Endothelial cell of hepatic sinusoid (primary cell): ENCODE results near the gene DNAH14.
"Not testable (repeated sequence)": the region's sequence is repeated elsewhere in the genome, so short reads cannot be mapped to it uniquely, and the experiment has no call there.

Experiments used
- in situ Hi-C: cut with HindIII; loops from 2 replicates; pipeline ENCODE4 v1.10.0; 2017; ENCODE audit warnings: low sequenced_read_pairs

The DNAH14 gene

GRCh38 chr1:225143001-225143400, 213.5 kb downstream of the DNAH14 start:
- in situ Hi-C loops: no loop called here

GRCh38 chr1:225146478-225146877, 217.0 kb downstream of the DNAH14 start:
- in situ Hi-C loops: no loop called here

GRCh38 chr1:225147791-225148190, 218.3 kb downstream of the DNAH14 start:
- in situ Hi-C loops: not testable (repeated sequence)

GRCh38 chr1:225152061-225152460, 222.6 kb downstream of the DNAH14 start:
- in situ Hi-C loops: no loop called here

GRCh38 chr1:225155555-225155954, 226.1 kb downstream of the DNAH14 start:
- in situ Hi-C loops: no loop called here

- in situ Hi-C loops: no loop called here
Observed at GRCh38 chr1:225156254-225156653, 226.8 kb downstream of the DNAH14 start.

GRCh38 chr1:225158291-225158690, 228.8 kb downstream of the DNAH14 start:
- in situ Hi-C loops: no loop called here

GRCh38 chr1:225159793-225160192, 230.3 kb downstream of the DNAH14 start:
- in situ Hi-C loops: loop anchor here (10.0 kb wide), 1 partner anchor 345 kb away; no protein-coding TSS in a partner anchor

GRCh38 chr1:225177409-225177808, 247.9 kb downstream of the DNAH14 start:
- in situ Hi-C loops: not testable (repeated sequence)

- in situ Hi-C loops: no loop called here
Observed at GRCh38 chr1:225179686-225180085, 250.2 kb downstream of the DNAH14 start.

- in situ Hi-C loops: no loop called here
Observed at GRCh38 chr1:225182716-225183115, 253.2 kb downstream of the DNAH14 start.

GRCh38 chr1:225191199-225191753, 261.8 kb downstream of the DNAH14 start:
- in situ Hi-C loops: no loop called here

GRCh38 chr1:225201447-225201846, 272.0 kb downstream of the DNAH14 start:
- in situ Hi-C loops: no loop called here

- in situ Hi-C loops: no loop called here
Observed at GRCh38 chr1:225207791-225208190, 278.3 kb downstream of the DNAH14 start.

- in situ Hi-C loops: no loop called here
Observed at GRCh38 chr1:225209153-225209552, 279.7 kb downstream of the DNAH14 start.

- in situ Hi-C loops: not testable (repeated sequence)
Observed at GRCh38 chr1:225210180-225210579, 280.7 kb downstream of the DNAH14 start.

GRCh38 chr1:225211694-225212442, 282.4 kb downstream of the DNAH14 start:
- in situ Hi-C loops: not testable (repeated sequence)

- in situ Hi-C loops: no loop called here
Observed at GRCh38 chr1:225224287-225224686, 294.8 kb downstream of the DNAH14 start.

GRCh38 chr1:225225681-225226080, 296.2 kb downstream of the DNAH14 start:
- in situ Hi-C loops: no loop called here

GRCh38 chr1:225228871-225229303, 299.4 kb downstream of the DNAH14 start:
- in situ Hi-C loops: no loop called here

- in situ Hi-C loops: not testable (repeated sequence)
Observed at GRCh38 chr1:225229429-225229828, 300.0 kb downstream of the DNAH14 start.

- in situ Hi-C loops: no loop called here
Observed at GRCh38 chr1:225230483-225230882, 301.0 kb downstream of the DNAH14 start.
